C4-2B (cell line): ENCODE data around the gene HAUS5.

Experiments
- CTCF ChIP-seq: fragments of 450-650 bp; conservative IDR thresholded peaks from 2 replicates; pipeline ENCODE4 v1.5.1; 2017; ENCODE audit warnings: mild to moderate bottlenecking
- ZFX ChIP-seq: fragments of 450-650 bp; IDR thresholded peaks from 2 replicates; pipeline ENCODE4 v1.6.1; 2017

- TF ChIP-seq CTCF (no peak), ZFX (no peak)
Measured at GRCh38 chr19:35615036-35615435, 2.5 kb downstream of the HAUS5 start.
